Measurements from ENCODE around the gene OR7G1.

GRCh38 chr19:9165261-9165660, 49.7 kb upstream of the OR7G1 start:
- TF ChIP-seq CTCF (optimal IDR thresholded peaks at IDR 0.05 in 1 of 3, IDR thresholded peaks at IDR 0.05 in 1 of 3, conservative IDR thresholded peaks at IDR 0.05 in 1 of 3; ENCODE audit: extremely low read depth in 1 of 3, insufficient read depth in 2 of 3, low read length in 3 of 3) (no peak), EZH2 (IDR thresholded peaks at IDR 0.05; ENCODE audit: low read length) (no peak)
